Aorta (tissue), 5 donors: ENCODE data around the gene LY86. TPM values are rescaled to one million over a fixed set of nuclear protein-coding genes. Genes with fewer than 3 reads are reported as not detected.

Experiments used
- ATAC-seq: fragments of 200-7000 bp; cut with Tn5 transposase; one replicate; pipeline ENCODE4 v1.9.1; 2022; ENCODE audit warnings: moderate library complexity; ENCODE audit not compliant: low FRiP score
- DNase-seq, 2 donors: peaks; one replicate each; pipeline ENCODE4 v3.0.0-alpha.2; 2020
- H3K27ac ChIP-seq, 2 donors: one replicate each; pipeline ENCODE4 v1.5.1; 2013; ENCODE audit warnings: low read length in 2 of 2, mild to moderate bottlenecking in 2 of 2, moderate library complexity in 2 of 2, control low read depth in 1 of 2, inconsistent platforms in 1 of 2, low read depth in 1 of 2
- H3K27me3 ChIP-seq, 2 donors: one replicate each; pipeline ENCODE4 v1.6.1; 2013; ENCODE audit warnings: control low read depth in 1 of 2, low read length in 1 of 2, mild to moderate bottlenecking in 1 of 2, moderate library complexity in 1 of 2; ENCODE audit not compliant: insufficient read depth in 2 of 2, control insufficient read depth in 1 of 2
- H3K36me3 ChIP-seq, 2 donors: one replicate each; pipeline ENCODE4 v1.6.1; 2013; ENCODE audit warnings: control low read depth in 1 of 2, low read length in 1 of 2, mild to moderate bottlenecking in 1 of 2; ENCODE audit not compliant: insufficient read depth in 2 of 2, control insufficient read depth in 1 of 2
- H3K4me1 ChIP-seq, 2 donors: one replicate each; pipeline ENCODE4 v1.6.1; 2013; ENCODE audit warnings: low read length in 2 of 2, control low read depth in 1 of 2, mild to moderate bottlenecking in 1 of 2, moderate library complexity in 1 of 2; ENCODE audit not compliant: insufficient read depth in 2 of 2, control insufficient read depth in 1 of 2
- H3K4me3 ChIP-seq, 2 donors: one replicate each; pipeline ENCODE4 v1.5.1; 2013; ENCODE audit warnings: low read length in 2 of 2, control low read depth in 1 of 2, mild to moderate bottlenecking in 1 of 2
- H3K9me3 ChIP-seq: one replicate; pipeline ENCODE4 v1.6.1; 2013; ENCODE audit warnings: mild to moderate bottlenecking, low read length; ENCODE audit not compliant: control insufficient read depth
- WGBS, 2 donors: extraction: QIAGEN DNeasy Blood & Tissue Kit; methylation state at CpG; one replicate each; pipeline ENCODE4 v1.1.7; 2013; 5-methylcytosine and 5-hydroxymethylcytosine counted together
- intact Hi-C, 2 donors: fragments of 100-400 bp; cut with DNase I; formaldehyde crosslinking; loops; one replicate each; pipeline versions ENCODE4 v1.14.2 to v1.15.0; 2022
- polyA plus RNA-seq, 2 donors: library from polyadenylated mRNA; stranded (reverse); fragments of 200-250 nt; gene quantifications; one replicate each; pipeline ENCODE4 v1.2.3, GENCODE V29; 2013
- total RNA-seq, 2 donors: library from RNA; stranded (reverse); fragmentation: NEBNext Ultra II Directional; extraction: Animal tissue kit (Norgen Biotek cat#: 25700); gene quantifications; one replicate each; pipeline ENCODE4 v1.2.1, GENCODE V29; 2021
- donor health status: healthy with polysubstance abuse.
- donor health status: Bipolar disorder and iron deficiency.
- donor health status: DM: no; HTN: no; CAD: no.
- donor health status: DM: no; HTN: no; CAD: no.
- donor health status: DM: yes; HTN: yes; CAD: no.

Gene LY86
- total and polyA plus RNA-seq, 4 donors, result 2.6 to 10.5 (median 3.9) TPM

DNA sequence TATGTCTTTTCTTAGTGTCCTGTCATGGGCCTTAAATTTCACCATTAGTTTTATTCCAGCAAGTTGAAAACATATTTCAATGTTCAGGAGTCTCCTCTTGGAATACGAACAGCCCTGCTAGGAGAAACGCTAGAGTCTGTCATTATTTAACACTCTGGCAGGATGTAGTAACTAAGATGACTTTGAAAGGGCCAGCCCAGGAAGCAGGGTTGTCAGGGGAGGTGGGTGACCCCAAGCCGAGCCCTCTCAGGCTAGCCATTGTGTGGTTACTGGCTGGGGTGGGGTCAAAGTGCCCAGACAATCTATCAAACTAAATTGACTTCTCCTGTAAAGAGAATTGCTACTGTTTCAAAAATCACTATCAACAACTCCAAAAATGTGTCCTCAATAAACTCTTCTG lies 67.8 kb downstream of the LY86 start:
- intact Hi-C loops, result no loop called here
- DNase-seq (no peak), ATAC-seq (no peak)
- WGBS, 2 donors, result 71 to 78% methylated on average over 3 of the region's 3 CpGs
- H3K27ac ChIP-seq, result no peak overlapping the region
- no peaks in the 10 kb centered on the region for H3K9me3 ChIP-seq
- H3K36me3 ChIP-seq, result no peaks in the 10 kb centered on the region
- no peaks in the 10 kb centered on the region for H3K4me1 ChIP-seq
- H3K27me3 ChIP-seq, result no peaks in the 10 kb centered on the region
- no peak overlapping the region for H3K4me3 ChIP-seq

DNA sequence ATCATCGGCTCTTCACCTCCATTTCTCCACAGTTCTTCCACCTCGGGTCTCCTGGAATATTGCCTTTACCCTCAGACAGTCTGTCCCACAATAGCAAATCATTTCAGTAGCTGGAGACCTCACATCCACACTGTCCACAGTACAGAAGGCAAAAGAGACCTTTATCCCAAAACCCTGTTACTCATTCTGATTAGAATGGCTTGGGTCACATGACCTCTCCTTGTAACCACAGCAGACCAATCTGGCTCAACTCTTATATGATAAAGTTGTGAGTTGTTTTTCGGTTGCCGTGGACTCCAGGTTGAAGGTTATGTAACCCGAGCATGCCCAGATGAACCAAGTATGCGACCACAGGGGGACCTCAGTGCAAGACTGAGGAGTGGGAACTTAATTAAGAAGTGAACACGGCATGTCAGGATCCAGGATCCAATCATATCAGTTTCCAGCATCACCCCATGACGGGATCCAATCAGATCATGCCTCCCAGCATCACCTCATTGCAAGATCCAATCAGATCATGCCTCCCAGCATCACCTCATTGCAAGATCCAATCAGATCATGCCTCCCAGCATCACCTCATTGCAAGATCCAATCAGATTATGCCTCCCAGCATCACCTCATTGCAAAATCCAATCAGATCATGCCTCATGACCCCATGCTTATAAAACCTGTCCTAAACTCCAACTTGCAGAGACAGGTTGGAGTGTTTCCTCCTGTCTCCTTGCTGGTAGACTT lies 68.7 kb downstream of the LY86 start:
- no peaks in the 10 kb centered on the region for H3K27me3 ChIP-seq
- H3K4me3 ChIP-seq, result no peak overlapping the region
- no peaks in the 10 kb centered on the region for H3K36me3 ChIP-seq
- intact Hi-C loops, result no loop called here
- no peaks in the 10 kb centered on the region for H3K9me3 ChIP-seq
- DNase-seq (no peak), ATAC-seq (no peak)
- H3K27ac ChIP-seq, result no peak overlapping the region
- WGBS, 2 donors, result 95 to 98% methylated on average over 8 of the region's 8 CpGs
- no peaks in the 10 kb centered on the region for H3K4me1 ChIP-seq

DNA sequence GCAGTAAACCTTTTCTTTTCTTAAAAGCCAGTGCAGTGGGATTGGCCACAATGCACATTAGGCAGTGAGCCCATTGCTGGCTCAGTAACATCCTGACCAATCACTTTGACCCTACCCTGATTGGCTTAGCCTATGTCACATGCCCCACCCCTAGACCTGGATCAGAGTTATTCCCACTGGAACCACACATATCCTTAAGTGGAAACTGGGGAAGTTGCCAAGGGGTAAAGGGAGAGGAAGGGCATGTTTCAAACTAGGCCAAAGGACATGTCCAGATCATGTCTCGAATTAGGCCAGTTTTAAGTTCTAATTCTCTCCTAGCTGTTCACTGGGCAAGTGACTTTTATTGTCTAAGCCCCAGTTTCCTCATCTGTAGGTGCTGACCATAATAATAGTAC lies 69.3 kb downstream of the LY86 start:
- whole genome bisulfite sequencing, 2 donors, result 91 to 100% methylated on average over 1 of the region's 1 CpG

DNA sequence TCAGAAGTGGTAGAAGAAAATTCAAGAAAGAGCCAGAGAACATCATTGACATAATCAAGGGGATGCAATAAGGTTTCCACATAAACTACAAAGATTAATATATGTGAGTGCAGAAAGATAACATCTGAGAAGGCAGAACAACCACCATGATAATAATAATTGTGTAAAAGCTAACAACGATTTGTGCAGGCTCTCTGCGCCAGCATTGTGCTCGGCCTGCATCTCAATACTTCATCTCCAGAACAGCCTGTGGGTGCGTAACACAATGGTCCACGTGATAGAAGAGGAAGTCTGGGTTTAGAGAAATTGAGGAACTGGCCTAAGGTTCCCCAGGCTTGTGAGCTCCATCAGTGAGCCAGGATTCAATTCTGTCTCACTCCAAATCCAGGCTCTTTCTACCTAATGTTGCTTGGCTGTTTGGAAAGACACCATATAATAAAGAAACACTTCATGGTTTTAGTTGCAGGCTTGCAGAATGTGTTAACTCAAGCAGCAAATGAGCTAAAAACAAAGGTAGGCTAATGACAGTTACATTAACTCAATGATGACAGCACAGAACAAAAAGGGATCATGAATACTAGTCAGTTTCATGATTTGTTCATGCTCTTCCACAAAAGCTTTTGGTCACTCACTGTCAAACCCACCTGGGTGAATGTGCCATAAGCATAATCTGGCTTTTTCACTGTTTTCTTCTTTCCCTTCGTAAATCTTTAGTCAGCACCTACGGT lies 71.2 kb downstream of the LY86 start:
- intact Hi-C loops, result no loop called here
- H3K9me3 ChIP-seq, result no peaks in the 10 kb centered on the region
- H3K36me3 ChIP-seq, result no peaks in the 10 kb centered on the region
- WGBS, 2 donors, result 77 to 79% methylated on average over 7 of the region's 7 CpGs
- no peak overlapping the region for H3K4me3 ChIP-seq
- no peak for ATAC-seq
- H3K4me1 ChIP-seq, result no peaks in the 10 kb centered on the region
- peak in 1 of 2 donors; percentile 69 for DNase-seq
- H3K27me3 ChIP-seq, result no peaks in the 10 kb centered on the region
- no peak overlapping the region for H3K27ac ChIP-seq

More for the DNA sequence above, 69.3 kb downstream of the LY86 start:
- intact Hi-C loops, result no loop called here
- Histone ChIP-seq H3K9me3 (no peaks in the 10 kb centered on the region), H3K36me3 (no peaks in the 10 kb centered on the region), H3K27me3 (no peaks in the 10 kb centered on the region), H3K27ac (no peak overlapping the region), H3K4me1 (no peaks in the 10 kb centered on the region), H3K4me3 (no peak overlapping the region)
- no peak for ATAC-seq
- DNase-seq, result no peak

DNA sequence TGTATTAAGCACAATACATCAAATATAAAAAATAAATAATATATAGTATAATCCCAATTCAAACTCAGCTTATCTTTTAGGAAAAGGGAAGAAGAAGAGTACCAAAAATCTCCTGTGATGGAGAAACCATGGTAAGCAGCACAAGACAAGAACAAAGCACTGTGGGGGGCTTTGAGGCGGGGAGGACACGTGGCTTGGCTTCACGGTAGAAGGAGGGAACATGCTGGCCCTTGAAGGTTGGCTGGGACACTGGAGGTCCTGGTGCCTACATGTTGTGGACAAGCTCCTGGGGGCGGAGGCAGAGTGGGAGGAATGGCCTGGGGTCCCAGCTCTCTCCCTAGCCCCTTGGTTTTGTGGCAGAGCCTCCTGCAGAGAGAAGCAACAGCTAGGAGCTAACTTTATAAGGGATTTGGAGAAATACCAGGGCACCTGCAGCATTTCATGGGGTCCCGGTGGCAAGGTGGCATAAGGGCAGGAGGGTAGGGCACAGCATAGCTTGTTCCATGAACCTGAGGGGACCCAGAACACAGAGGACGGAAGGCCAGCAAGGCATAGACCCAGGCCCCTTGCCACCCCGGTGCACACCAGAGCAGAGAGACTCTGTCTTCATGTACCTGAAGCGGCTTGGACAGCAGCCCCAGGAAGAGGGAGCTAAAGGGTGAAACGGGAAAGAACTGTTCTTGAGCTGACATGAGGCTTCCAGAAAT lies 72.0 kb downstream of the LY86 start:
- DNase-seq, result no peak
- Histone ChIP-seq H3K27me3 (no peaks in the 10 kb centered on the region), H3K9me3 (no peaks in the 10 kb centered on the region), H3K4me3 (no peak overlapping the region), H3K36me3 (no peaks in the 10 kb centered on the region), H3K4me1 (no peaks in the 10 kb centered on the region), H3K27ac (no peak overlapping the region)
- ATAC-seq, result no peak
- WGBS, 2 donors, result 84 to 90% methylated on average over 9 of the region's 9 CpGs
- intact Hi-C loops, result no loop called here

DNA sequence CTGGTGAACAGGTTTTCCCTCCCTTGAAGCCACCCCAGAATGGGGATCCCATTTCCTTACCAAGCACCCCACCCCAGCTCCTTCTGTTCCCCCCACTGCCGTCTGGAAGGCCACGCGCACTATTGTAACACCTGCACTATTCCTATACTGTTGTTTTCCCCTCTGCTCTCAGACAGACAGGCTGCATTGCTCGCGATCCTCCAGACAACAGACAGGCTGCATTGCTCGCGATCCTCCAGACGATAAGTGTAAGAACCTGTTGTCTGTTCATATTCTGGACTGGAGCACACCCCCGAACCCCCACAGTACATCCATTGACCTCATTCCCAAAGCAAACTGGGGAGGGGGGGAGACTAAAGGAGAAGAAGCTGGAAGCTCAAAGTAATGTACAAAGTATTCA lies 72.7 kb downstream of the LY86 start:
- Histone ChIP-seq H3K4me3 (no peak overlapping the region), H3K36me3 (no peaks in the 10 kb centered on the region), H3K27me3 (no peaks in the 10 kb centered on the region), H3K9me3 (no peaks in the 10 kb centered on the region), H3K4me1 (no peaks in the 10 kb centered on the region), H3K27ac (no peak overlapping the region)
- DNase-seq (no peak), ATAC-seq (no peak)
- intact Hi-C loops, result no loop called here
- 91 to 92% methylated on average over 9 of the region's 9 CpGs for WGBS, 2 donors

DNA sequence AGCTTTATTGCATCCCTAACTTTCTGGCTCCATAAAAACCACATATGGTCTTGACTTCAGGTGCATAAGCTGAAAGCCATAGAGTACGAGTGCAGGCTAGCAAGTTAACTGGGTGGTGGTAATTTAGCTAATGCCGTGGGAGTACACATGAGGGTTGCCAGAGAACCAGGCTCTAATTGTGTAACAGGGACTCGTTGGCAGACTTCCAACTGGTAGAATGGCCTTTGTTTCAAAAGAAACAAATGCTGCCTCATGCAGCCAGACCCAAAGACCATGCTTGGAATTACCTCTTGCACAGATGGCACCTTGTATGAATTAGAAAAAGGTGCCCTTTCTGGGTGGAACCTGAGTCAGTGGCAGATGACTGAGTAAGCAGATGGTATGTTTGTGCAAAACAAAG lies 73.2 kb downstream of the LY86 start:
- ATAC-seq, result peak; percentile 27
- Histone ChIP-seq H3K36me3 (no peaks in the 10 kb centered on the region), H3K27ac (no peak overlapping the region), H3K4me1 (no peaks in the 10 kb centered on the region), H3K27me3 (no peaks in the 10 kb centered on the region), H3K9me3 (no peaks in the 10 kb centered on the region), H3K4me3 (no peak overlapping the region)
- 27 to 29% methylated on average over 3 of the region's 3 CpGs for WGBS, 2 donors
- no peak for DNase-seq
- intact Hi-C loops, result no loop called here

DNA sequence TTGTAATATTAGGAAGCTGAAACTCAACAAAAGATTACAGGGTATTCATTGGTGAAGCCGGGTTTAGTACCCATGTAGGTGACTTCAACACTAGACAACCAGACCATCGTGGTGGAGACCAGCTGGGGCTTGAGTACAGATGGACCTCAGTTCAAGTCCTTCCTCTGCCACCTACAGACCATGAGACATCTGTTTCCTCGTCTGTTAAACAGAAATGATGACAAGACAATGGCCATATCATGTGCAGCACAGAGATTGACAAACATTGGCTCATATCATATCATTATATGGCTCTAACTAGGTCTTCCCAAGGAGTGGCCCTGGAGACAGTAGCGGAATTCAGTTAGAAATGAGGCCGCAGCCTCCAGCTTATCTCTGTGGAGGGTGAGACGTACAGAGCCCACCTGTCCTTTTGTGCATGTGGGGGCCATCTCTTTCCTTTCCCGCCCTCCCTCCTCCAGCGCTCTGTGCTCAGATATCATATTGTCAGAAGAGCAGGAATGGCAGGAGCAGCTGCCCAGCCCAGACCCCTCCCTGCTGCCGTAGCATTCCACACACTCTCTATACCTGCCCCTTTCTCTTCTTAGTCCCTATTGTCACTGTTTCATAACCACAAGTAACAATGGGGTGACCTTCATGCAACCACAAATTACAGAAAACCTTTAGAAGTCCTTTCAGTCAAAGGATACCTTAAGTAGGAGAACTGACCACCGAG lies 75.1 kb downstream of the LY86 start:
- no peaks in the 10 kb centered on the region for H3K36me3 ChIP-seq
- no peaks in the 10 kb centered on the region for H3K27me3 ChIP-seq
- H3K9me3 ChIP-seq, result no peaks in the 10 kb centered on the region
- 93% methylated on average over 10 of the region's 10 CpGs for WGBS, 2 donors
- no peaks in the 10 kb centered on the region for H3K4me1 ChIP-seq
- no peak overlapping the region for H3K27ac ChIP-seq
- H3K4me3 ChIP-seq, result no peak overlapping the region
- intact Hi-C loops, result no loop called here
- no peak for ATAC-seq
- no peak for DNase-seq
